Naive B cell (primary cell): Measurements from ENCODE around the gene CPSF4L. TPM values are rescaled to one million over a fixed set of nuclear protein-coding genes. Genes with fewer than 3 reads are reported as not detected.
A peak's percentile ranks its signal among the peaks of the same experiment; 100 is the strongest.

Experiments used
- ATAC-seq, 2 donors: fragments of 150-1000 bp; cut with Tn5 transposase; 2 replicates each; pipeline ENCODE4 v1.10.0; 2021; ENCODE audit warnings: low read depth in 2 of 2, mild to moderate bottlenecking in 2 of 2, moderate library complexity in 2 of 2
- DNase-seq: peaks from one replicate; pipeline ENCODE4 v3.0.0; 2022
- H3K27ac Mint-ChIP-seq, 6 donors: one replicate each; pipeline ENCODE4 v1.8.0; 2020 to 2022; ENCODE audit warnings: mild to moderate bottlenecking in 6 of 6, mixed read lengths in 6 of 6, moderate library complexity in 5 of 6, inconsistent platforms in 2 of 6
- H3K27me3 Mint-ChIP-seq, 3 donors: one replicate each; pipeline ENCODE4 v1.8.0; 2021 to 2022; ENCODE audit warnings: mixed read lengths in 3 of 3, mild to moderate bottlenecking in 1 of 3
- H3K36me3 Mint-ChIP-seq, 2 donors: one replicate each; pipeline ENCODE4 v1.8.0; 2020 to 2022; ENCODE audit warnings: mixed read lengths in 2 of 2, inconsistent platforms in 1 of 2, mild to moderate bottlenecking in 1 of 2
- H3K4me1 Mint-ChIP-seq, 3 donors: one replicate each; pipeline ENCODE4 v1.8.0; 2020 to 2022; ENCODE audit warnings: mixed read lengths in 3 of 3, inconsistent platforms in 1 of 3, mild to moderate bottlenecking in 1 of 3, moderate library complexity in 1 of 3
- H3K4me3 Mint-ChIP-seq, 8 donors: one replicate each; pipeline ENCODE4 v1.8.0; 2020 to 2022; ENCODE audit warnings: mild to moderate bottlenecking in 8 of 8, mixed read lengths in 8 of 8, moderate library complexity in 8 of 8, inconsistent platforms in 2 of 8
- H3K9me3 Mint-ChIP-seq, 7 donors: one replicate each; pipeline ENCODE4 v1.8.0; 2020 to 2022; ENCODE audit warnings: mixed read lengths in 7 of 7, mild to moderate bottlenecking in 5 of 7, inconsistent platforms in 2 of 7, moderate library complexity in 1 of 7
- polyA plus RNA-seq, 6 donors: library from polyadenylated mRNA; unstranded; fragments of 300-500 nt; fragmentation: Illumina TruSeq; gene quantifications; one replicate each; pipeline ENCODE4 v1.2.3, GENCODE V29; 2021; ENCODE audit warnings: low read depth in 6 of 6

CPSF4L gene
- polyA plus RNA-seq, 6 donors from 2014 or later: not detected

DNA sequence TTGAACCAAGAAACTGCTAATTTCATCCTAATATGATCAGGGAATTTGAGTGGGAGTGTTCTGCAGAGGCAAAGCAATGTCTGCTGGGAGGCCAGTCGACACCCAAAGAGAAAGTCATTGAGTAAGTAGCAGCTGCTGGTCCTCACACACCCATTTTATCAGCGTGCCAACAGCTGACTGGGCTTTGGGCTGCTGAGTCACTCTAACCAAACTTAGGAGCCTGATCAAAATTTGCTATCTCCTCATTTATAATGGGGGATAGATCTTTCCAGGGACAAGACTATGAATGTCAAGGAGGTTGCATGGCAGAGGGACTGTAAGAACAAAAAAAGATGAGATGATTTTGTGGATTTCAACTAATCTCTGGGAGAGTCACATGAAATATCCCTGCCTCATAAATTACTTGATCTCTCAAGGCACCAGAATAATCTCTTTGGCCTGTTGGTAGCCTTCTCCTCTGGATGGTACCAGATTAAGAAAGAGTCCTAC is 32.9 kb downstream of the CPSF4L start:
- no peak for ATAC-seq
- no peaks in the 10 kb centered on the region for H3K9me3 Mint-ChIP-seq
- no peaks in the 10 kb centered on the region for H3K36me3 Mint-ChIP-seq
- H3K4me3 Mint-ChIP-seq: peak overlapping the region in 3 of 8 donors; percentile 7 to 66 (median 32)
- peaks cover 47 to 58% (median 51%) of the 10 kb centered on the region in 3 donors for H3K4me1 Mint-ChIP-seq
- peak overlapping the region in 2 of 6 donors; percentile 9 to 43 for H3K27ac Mint-ChIP-seq
- no peak for DNase-seq
- H3K27me3 Mint-ChIP-seq: no peaks in the 10 kb centered on the region

DNA sequence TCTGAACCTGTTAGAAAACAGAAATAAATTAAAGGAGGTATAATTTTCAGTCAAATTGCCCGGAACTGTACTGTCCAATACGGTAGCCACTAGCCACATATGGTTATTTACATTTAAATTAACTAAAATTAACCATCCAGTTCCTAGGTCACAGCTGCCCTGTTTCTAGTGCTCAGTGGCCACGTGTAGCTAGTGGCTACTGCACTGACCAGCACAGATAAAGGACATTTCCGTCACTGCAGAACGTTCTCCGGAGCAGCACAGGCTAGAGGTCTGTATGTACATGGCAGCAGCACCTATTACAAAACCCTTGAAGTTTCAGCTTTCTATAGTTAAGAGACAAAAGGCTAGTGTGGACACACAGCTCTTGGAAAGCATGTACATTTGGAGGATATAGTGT is 33.7 kb downstream of the CPSF4L start:
- H3K4me1 Mint-ChIP-seq: peaks cover 38 to 53% (median 45%) of the 10 kb centered on the region in 3 donors
- H3K4me3 Mint-ChIP-seq: peak overlapping the region in 1 of 8 donors; percentile 66
- peak overlapping the region in 2 of 6 donors; percentile 38 to 55 for H3K27ac Mint-ChIP-seq

DNA sequence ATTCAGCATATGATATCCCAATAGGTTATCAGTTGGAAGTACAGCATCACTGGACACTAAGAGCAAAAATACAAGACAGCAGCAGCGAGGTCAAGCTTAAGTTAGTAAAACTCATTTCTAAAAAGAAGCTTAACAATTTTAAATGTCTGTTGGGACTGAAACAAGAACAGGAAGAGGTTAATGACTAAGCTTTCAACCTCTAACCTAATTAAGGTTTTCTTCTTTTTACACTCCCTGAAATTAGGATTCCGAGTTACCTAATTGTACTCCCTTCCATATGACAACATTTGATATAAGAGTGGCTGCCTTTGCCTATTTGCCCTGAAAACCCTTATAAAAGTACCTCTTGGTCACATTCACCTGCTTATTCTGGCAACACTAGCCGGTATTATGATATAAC is 34.3 kb downstream of the CPSF4L start:
- H3K4me3 Mint-ChIP-seq: peak overlapping the region in 1 of 8 donors; percentile 66
- no peak for ATAC-seq
- H3K9me3 Mint-ChIP-seq: no peaks in the 10 kb centered on the region
- no peaks in the 10 kb centered on the region for H3K36me3 Mint-ChIP-seq
- H3K27ac Mint-ChIP-seq: peak overlapping the region in 2 of 6 donors; percentile 33 to 55
- H3K27me3 Mint-ChIP-seq: no peaks in the 10 kb centered on the region
- H3K4me1 Mint-ChIP-seq: peaks cover 34 to 49% (median 41%) of the 10 kb centered on the region in 3 donors
- DNase-seq: no peak

More for the DNA sequence above, 33.7 kb downstream of the CPSF4L start:
- H3K36me3 Mint-ChIP-seq: no peaks in the 10 kb centered on the region
- H3K27me3 Mint-ChIP-seq: no peaks in the 10 kb centered on the region
- ATAC-seq (no peak), DNase-seq (no peak)
- no peaks in the 10 kb centered on the region for H3K9me3 Mint-ChIP-seq

DNA sequence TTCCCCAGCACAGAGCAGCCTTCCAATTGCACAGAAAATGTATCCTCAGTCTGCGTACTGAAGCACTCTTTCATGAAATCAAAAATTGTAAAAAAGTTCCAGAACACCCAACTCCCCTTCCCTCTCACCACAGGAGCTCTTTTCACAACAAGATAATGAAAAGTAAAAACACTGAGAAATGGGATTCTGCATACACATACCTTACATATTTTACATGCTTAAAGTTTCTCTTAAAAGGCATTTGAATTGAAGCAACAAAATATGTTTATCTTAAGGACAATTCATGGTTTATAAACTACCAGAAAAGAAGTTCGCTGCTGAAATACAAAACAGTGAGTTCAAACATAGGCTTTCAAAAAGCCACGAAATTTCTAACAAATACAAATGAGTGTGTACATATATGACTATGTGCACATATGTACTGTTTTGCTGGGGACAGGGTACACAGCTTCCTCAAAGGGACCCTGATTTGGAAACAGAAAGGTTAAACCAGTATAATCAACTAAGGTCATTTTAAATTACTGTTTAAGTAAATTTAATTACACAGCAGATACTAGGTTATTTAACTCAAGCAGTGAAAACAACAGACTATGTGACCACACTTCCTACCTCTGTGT is 35.0 kb downstream of the CPSF4L start:
- Mint-ChIP-seq H3K27ac (no peak overlapping the region), H3K4me1 (peaks cover 34 to 49% (median 39%) of the 10 kb centered on the region in 3 donors), H3K9me3 (no peaks in the 10 kb centered on the region), H3K27me3 (no peaks in the 10 kb centered on the region), H3K36me3 (no peaks in the 10 kb centered on the region), H3K4me3 (no peak overlapping the region)
- DNase-seq (no peak), ATAC-seq (no peak)

DNA sequence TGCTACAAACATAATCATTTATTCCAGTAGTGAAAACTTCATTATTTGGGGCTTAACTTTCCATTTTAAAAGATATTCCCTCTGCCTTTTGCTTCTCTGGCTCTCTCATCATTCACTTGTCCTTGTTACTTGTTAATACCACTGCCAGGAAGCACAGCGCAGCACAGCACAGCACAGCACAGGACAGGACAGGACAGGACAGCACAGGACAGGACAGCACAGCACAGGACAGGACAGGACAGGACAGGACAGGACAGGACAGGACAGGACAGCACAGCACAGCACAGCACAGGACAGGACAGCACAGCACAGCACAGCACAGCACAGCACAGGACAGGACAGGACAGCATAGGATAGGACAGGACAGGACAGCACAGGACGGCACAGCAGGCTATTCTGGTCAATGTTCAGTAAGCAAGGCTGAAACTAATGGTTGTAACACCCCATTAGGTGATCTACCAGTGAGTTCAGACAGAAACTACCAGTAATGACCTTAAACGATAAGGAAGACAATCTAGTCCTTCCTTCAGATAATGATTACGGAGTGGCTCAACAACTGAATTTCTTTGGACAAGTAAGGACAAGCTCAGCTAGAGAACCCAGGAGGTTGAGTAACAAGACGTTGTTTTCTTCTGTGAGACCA is 36.9 kb downstream of the CPSF4L start:
- H3K27ac Mint-ChIP-seq: peak overlapping the region in 2 of 6 donors; percentile 49 to 74
- DNase-seq: no peak
- no peak overlapping the region for H3K4me3 Mint-ChIP-seq
- H3K4me1 Mint-ChIP-seq: peaks cover 16 to 36% (median 30%) of the 10 kb centered on the region in 3 donors
- ATAC-seq: no peak
- H3K36me3 Mint-ChIP-seq: no peaks in the 10 kb centered on the region
- no peaks in the 10 kb centered on the region for H3K27me3 Mint-ChIP-seq
- H3K9me3 Mint-ChIP-seq: no peaks in the 10 kb centered on the region

DNA sequence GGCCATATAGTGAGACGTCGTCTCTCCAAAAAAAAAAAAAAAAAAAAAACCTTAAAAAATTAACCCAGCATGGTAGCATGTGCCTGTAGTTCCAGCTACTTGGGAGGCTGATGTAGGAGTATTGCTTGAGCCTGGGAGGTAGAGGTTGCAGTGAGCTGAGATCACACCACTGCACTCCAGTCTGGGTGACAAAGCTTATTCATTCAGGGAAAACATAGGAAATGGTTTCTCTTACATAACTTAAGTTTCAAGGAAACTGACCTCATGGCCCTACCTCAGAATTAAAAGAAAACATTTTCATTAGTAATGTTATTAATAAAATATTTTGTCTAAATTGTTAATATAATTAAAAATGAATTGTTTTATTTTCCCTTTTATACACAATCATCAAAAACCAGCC is 37.4 kb downstream of the CPSF4L start:
- Mint-ChIP-seq H3K4me1 (peaks cover 13 to 33% (median 28%) of the 10 kb centered on the region in 3 donors), H3K27ac (no peak overlapping the region), H3K27me3 (no peaks in the 10 kb centered on the region)

DNA sequence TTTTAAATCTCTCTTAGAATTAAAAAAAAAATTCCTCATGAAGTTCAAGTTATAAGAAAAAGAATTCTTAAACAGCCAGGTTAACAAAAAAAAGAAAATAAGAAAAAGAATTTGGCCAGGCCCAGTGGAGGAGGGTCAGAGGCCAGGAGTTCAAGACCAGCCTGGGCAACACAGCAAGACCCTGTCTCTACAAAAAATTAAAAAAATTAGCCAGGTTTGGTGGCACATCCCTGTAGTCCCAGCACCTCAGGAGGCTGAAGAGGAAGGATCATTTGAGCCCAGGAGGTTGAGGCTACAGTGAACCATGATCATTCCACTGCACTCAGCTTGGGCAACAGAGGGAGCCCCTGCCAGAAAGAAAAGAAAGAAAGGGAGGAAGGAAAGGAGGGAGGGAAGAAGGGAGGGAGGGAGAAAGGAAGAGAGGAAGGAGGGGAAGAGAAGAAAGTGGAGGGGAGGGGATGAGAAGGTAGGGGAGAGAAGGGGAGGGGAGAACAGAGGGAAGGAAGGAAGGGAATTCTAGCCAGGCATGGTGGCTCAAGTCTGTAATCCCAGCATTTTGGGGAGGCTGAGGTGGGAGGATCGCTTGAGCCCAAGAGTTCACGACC is 38.0 kb downstream of the CPSF4L start:
- H3K27ac Mint-ChIP-seq: peak overlapping the region in 3 of 6 donors; percentile 22 to 71 (median 28)
- no peak for DNase-seq
- no peaks in the 10 kb centered on the region for H3K36me3 Mint-ChIP-seq
- no peak overlapping the region for H3K4me3 Mint-ChIP-seq
- H3K9me3 Mint-ChIP-seq: no peaks in the 10 kb centered on the region
- peaks cover 8 to 28% (median 23%) of the 10 kb centered on the region in 3 donors for H3K4me1 Mint-ChIP-seq
- ATAC-seq: no peak
- no peaks in the 10 kb centered on the region for H3K27me3 Mint-ChIP-seq

More for the DNA sequence above, 37.4 kb downstream of the CPSF4L start:
- Mint-ChIP-seq H3K36me3 (no peaks in the 10 kb centered on the region), H3K9me3 (no peaks in the 10 kb centered on the region), H3K4me3 (no peak overlapping the region)
- ATAC-seq (no peak), DNase-seq (no peak)

DNA sequence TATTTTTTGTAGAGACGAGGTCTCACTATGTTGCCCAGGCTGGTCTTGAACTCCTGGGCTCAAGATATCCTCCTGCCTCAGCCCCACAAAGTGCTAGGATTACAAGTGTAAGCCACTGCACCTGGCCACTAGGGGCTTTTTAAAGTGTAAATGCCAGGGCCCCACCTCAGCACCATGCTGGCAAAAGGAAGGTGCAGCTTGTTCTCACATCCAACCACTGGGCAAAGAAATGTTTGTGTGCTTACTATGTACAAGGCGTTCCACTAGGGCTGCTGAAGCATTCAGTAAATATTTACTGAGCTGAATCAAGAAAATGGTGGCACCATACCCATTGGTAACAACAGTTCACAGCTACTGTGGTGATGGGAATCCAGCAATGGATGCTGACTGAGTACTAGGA is 46.2 kb downstream of the CPSF4L start:
- H3K27me3 Mint-ChIP-seq: no peaks in the 10 kb centered on the region
- peak overlapping the region in 1 of 6 donors; percentile 72 for H3K27ac Mint-ChIP-seq
- DNase-seq (no peak), ATAC-seq (no peak)
- H3K36me3 Mint-ChIP-seq: peaks cover 6 to 14% of the 10 kb centered on the region in 2 donors
- H3K4me3 Mint-ChIP-seq: no peak overlapping the region
- no peaks in the 10 kb centered on the region for H3K9me3 Mint-ChIP-seq
- H3K4me1 Mint-ChIP-seq: peaks cover 9 to 19% (median 14%) of the 10 kb centered on the region in 3 donors

DNA sequence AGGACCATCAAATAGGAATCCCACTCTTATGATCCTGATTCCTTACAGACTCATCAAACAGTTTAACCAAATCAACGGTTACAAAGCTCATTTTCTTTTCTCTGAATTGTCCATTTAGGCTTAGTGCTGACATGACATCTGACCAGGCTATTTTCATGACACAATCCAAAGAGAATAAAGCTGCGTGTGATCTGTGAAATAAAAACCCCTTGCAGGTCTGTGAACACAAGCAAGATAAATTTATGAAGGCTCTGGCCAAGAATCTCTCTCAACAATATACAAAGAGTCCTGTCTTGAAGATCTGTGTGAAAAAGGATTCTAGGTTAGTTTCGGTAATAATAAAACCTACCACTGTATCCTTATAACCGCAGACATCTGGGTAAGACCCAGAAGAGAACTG is 46.8 kb downstream of the CPSF4L start:
- Mint-ChIP-seq H3K4me3 (no peak overlapping the region), H3K27me3 (no peaks in the 10 kb centered on the region), H3K9me3 (no peaks in the 10 kb centered on the region), H3K36me3 (peaks cover 6 to 14% of the 10 kb centered on the region in 2 donors), H3K27ac (no peak overlapping the region), H3K4me1 (peaks cover 9 to 15% (median 14%) of the 10 kb centered on the region in 3 donors)
- ATAC-seq: no peak
- no peak for DNase-seq

DNA sequence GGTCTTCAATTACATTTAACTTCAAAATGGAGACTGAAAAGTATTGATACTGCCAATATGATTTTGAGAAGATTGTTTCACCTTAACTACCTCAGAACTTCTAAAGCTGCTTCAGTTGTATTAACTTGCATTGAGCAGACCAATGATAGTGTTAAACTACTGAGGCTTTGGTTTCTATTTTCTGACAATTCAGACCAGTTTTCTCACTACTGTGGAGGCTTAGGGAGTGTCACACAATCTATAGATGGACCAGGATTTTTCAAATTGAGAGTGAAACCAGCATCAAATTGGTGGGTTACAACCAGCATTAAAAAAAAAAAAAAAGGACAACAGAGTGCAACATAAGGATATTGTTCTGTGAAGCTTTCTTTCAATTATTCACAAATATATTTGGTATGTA is 47.7 kb downstream of the CPSF4L start:
- H3K36me3 Mint-ChIP-seq: peaks cover 6 to 14% of the 10 kb centered on the region in 2 donors
- H3K9me3 Mint-ChIP-seq: no peaks in the 10 kb centered on the region
- no peak for ATAC-seq
- H3K27ac Mint-ChIP-seq: peak overlapping the region in 2 of 6 donors; percentile 28 to 30
- no peaks in the 10 kb centered on the region for H3K27me3 Mint-ChIP-seq
- no peak for DNase-seq
- no peak overlapping the region for H3K4me3 Mint-ChIP-seq
- H3K4me1 Mint-ChIP-seq: peaks cover 9 to 15% (median 14%) of the 10 kb centered on the region in 3 donors

DNA sequence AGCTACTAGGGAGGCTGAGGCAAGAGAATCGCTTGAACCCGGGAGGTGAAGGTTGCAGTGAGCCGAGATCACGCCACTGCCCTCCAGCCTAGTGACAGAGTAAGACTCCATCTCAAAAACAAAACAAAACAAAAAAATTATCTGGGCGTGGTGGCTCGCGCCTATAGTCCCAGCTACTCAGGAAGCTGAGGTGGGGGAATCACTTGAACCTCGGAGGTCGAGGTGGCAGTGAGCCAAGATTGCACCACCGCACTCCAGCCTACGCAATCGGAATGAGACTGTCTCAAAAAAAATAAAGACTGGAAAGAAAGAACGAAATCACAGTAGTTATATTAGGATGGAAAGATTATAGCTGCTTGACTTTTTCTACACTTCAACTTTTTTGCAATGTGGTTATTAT is 49.9 kb downstream of the CPSF4L start:
- no peak overlapping the region for H3K27ac Mint-ChIP-seq
- no peak for ATAC-seq
- H3K4me3 Mint-ChIP-seq: no peak overlapping the region
- peaks cover 9 to 14% (median 12%) of the 10 kb centered on the region in 3 donors for H3K4me1 Mint-ChIP-seq
- no peaks in the 10 kb centered on the region for H3K9me3 Mint-ChIP-seq
- peaks cover 16 to 22% of the 10 kb centered on the region in 2 donors for H3K36me3 Mint-ChIP-seq
- no peak for DNase-seq
- no peaks in the 10 kb centered on the region for H3K27me3 Mint-ChIP-seq

DNA sequence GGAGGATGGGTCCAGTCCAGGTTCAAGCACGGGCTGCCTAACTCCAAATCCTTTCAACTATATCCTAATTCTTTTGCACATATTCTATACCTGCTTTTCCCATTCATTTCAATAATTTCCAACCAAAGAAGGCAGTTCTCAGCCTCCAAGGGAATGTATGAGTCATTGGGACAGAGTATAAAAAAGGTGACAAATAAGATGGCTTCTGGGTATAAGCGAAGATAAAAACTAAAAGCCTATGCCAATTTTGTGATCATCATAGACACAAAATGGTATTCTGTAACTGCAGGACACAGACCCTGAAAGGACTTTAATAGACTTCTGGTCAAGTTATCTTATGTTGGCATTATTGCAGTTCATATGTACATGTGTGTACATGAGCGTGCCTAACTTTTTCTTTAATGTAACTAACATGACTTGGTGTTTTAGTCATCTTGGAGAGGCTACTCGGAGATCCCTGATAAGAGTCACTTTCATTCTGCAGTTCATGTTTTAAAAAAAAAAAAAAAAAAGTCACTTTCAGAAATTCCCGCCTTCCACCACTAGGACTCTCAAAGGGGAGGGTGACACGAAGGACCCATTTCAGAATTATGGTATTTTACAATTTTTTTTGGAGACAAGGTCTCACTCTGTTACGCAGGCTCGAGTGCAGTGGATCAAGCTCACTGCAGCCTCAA is 51.5 kb downstream of the CPSF4L start:
- Mint-ChIP-seq H3K27ac (no peak overlapping the region), H3K36me3 (peaks cover 8 to 16% of the 10 kb centered on the region in 2 donors), H3K4me3 (peak overlapping the region in 1 of 8 donors; percentile 64), H3K4me1 (no peaks in the 10 kb centered on the region), H3K27me3 (no peaks in the 10 kb centered on the region), H3K9me3 (no peaks in the 10 kb centered on the region)
- no peak for DNase-seq
- no peak for ATAC-seq

DNA sequence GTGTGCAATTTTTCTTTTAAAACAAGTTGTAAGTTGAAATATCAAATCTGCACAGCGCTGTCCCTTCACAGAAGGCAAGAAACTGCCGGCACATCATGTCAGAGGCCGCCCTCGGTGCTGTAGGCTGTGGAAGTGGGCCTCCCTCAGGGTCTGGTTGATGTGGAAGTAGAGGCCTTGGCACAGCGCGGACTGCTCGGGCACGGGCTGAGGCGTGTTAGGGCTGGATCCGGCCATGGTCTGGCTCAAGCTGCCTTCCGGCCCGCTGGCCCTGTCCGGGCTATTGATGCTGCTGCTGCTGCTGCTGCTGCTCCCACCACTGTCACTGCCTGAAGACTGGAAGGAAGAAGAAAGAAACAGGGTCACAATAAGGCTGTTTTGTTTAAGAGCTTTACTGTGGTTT is 52.2 kb downstream of the CPSF4L start:
- DNase-seq (no peak), ATAC-seq (no peak)
- H3K27ac Mint-ChIP-seq: peak overlapping the region in 1 of 6 donors; percentile 57
- no peaks in the 10 kb centered on the region for H3K27me3 Mint-ChIP-seq
- H3K36me3 Mint-ChIP-seq: peaks cover 8 to 16% of the 10 kb centered on the region in 2 donors
- no peaks in the 10 kb centered on the region for H3K4me1 Mint-ChIP-seq
- H3K4me3 Mint-ChIP-seq: no peak overlapping the region
- no peaks in the 10 kb centered on the region for H3K9me3 Mint-ChIP-seq
